HG03469 (cell line): ENCODE measurements around the gene PDE4B.

ENCODE experiments used
- ATAC-seq: cut with Tn5 transposase; IDR thresholded peaks from one replicate; pipeline ENCODE4 v1.9.1; 2021; ENCODE audit warnings: mild to moderate bottlenecking, moderate library complexity, moderate number of reproducible peaks; ENCODE audit not compliant: unreplicated experiment

PDE4B gene

DNA sequence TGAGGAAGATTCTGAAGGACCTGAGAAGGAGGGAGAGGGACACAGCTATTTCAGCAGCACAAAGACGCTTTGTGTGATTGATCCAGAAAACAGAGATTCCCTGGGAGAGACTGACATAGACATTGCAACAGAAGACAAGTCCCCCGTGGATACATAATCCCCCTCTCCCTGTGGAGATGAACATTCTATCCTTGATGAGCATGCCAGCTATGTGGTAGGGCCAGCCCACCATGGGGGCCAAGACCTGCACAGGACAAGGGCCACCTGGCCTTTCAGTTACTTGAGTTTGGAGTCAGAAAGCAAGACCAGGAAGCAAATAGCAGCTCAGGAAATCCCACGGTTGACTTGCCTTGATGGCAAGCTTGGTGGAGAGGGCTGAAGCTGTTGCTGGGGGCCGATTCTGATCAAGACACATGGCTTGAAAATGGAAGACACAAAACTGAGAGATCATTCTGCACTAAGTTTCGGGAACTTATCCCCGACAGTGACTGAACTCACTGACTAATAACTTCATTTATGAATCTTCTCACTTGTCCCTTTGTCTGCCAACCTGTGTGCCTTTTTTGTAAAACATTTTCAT lies 579.9 kb downstream of the PDE4B start:
- no peak for ATAC-seq

DNA sequence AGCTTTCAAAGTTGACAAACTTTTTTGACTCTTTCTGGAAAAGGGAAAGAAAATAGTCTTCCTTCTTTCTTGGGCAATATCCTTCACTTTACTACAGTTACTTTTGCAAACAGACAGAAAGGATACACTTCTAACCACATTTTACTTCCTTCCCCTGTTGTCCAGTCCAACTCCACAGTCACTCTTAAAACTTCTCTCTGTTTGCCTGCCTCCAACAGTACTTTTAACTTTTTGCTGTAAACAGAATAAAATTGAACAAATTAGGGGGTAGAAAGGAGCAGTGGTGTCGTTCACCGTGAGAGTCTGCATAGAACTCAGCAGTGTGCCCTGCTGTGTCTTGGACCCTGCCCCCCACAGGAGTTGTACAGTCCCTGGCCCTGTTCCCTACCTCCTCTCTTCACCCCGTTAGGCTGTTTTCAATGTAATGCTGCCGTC lies 580.5 kb downstream of the PDE4B start:
- ATAC-seq = no peak

DNA sequence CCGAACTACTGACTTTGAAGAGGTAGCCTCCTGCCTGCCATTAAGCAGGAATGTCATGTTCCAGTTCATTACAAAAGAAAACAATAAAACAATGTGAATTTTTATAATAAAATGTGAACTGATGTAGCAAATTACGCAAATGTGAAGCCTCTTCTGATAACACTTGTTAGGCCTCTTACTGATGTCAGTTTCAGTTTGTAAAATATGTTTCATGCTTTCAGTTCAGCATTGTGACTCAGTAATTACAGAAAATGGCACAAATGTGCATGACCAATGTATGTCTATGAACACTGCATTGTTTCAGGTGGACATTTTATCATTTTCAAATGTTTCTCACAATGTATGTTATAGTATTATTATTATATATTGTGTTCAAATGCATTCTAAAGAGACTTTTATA lies 581.5 kb downstream of the PDE4B start:
- ATAC-seq = peak; percentile 29

GRCh38 chr1:66374561-66375111 lies 581.9 kb downstream of the PDE4B start:
- peak; percentile 42 for ATAC-seq

DNA sequence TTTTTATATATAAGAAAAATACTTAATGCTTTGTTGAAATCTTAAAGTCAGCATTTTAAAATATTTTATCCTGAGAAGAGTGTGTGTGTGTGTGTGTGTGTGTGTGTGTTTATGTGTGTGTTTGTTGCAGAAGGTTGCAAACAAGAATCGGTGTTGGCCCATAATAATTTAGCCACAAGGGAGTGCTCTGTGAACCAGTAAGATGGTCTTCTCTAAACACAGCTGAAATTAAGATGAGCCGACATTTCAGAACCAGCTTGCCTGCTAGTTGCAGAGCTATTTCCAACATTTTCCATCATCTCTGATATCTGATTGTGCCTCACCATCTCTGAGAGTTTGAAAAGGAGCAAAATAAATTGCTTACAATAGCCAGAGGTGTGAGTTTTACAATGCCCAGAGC lies 582.4 kb downstream of the PDE4B start:
- no peak for ATAC-seq

DNA sequence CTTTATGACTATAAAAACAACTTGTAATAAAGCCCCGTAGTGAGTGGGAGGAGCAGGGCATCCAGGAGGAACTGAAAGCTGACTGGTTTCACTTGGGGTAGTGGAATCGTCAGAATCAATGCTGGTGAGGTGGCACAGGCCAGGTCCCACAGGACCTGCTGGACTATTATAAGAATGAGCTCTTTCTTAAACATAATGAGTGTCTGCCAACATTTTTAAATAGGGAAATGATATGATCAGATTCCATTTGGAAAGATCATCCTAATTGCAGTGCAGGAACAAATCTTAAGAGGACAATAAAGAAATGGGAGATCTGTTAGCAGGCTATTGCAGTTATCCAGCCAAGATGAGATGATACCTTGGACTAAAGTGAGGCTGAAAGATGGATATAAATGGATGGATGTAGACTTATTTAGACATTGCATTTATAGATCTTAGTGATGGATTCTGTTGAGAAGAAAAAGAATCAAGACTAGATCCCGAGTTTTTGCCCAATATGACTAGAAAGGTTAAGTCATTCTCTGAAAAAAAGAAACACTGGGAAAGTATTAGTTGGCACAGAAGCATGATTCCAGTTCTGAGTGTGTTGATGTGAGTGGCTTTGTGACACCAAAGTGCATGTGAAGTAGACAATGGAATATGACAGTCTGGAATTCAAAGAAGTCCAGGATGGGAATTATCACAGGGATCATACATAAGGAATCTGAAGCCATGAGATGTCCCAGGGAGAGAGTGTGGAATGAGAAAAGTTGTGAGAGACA lies 587.9 kb downstream of the PDE4B start:
- peak; percentile 96 for ATAC-seq

GRCh38 chr1:66381621-66382275 lies 589.1 kb downstream of the PDE4B start:
- ATAC-seq = no peak

GRCh38 chr1:66383168-66383567 lies 590.5 kb downstream of the PDE4B start:
- ATAC-seq = no peak

GRCh38 chr1:66383611-66384010 lies 590.9 kb downstream of the PDE4B start:
- no peak for ATAC-seq

DNA sequence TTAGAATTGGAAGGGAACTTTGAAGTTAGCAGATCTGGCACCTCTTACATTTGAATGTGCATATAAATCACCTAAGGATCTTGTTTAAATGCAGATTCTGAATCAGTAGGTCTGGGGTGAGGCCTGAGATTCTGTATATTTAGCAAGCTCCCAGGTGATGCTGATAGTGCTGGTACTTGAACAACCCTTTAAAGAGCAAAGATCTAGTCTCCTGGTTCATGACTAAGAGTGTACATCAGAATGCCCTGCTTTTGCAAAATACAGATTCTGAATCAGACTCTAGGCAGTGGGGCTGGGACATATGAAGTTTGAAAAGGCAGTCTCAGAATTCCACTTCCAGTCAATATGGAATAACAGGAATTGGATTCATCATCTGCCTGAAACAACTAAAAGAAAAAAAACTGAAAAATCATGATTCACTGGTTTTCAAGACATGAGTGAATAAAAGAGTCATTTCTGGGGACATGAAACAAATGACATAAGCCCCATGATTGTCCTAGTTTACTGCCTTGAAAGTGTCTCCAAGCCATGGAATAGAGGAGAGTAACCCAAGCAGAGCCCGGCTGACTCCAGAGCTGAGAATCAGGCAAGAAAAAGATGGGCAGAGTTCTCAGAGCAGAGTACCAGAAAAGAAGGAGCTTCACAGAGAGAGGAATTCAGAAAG lies 591.7 kb downstream of the PDE4B start:
- no peak for ATAC-seq

- ATAC-seq = no peak
These were observed 594.0 kb downstream of the PDE4B start for GRCh38 chr1:66386712-66387111.

DNA sequence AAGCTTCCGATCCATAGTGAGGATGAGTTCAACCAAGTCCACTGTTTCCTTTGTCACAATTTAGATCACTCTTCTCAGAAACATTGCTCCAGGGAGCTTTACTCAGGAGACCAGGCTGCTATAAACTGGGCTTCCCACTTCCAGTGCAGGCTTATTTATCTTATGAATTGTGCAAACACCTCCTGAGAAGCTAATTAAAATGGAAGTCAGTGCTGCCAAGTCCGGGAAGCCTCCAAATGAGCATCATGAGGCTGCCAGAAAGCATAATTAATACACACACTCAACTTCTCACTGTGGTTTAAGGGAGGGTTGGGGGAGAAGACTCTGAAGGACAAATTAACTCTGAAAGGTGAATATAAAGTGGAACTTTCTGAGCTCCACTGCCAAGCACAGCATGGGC lies 596.2 kb downstream of the PDE4B start:
- no peak for ATAC-seq

GRCh38 chr1:66393586-66394287 lies 601.0 kb downstream of the PDE4B start:
- no peak for ATAC-seq

- ATAC-seq = no peak
These were observed 601.9 kb downstream of the PDE4B start for GRCh38 chr1:66394603-66395002.

- ATAC-seq = no peak
These were observed 602.7 kb downstream of the PDE4B start for GRCh38 chr1:66395202-66396061.

DNA sequence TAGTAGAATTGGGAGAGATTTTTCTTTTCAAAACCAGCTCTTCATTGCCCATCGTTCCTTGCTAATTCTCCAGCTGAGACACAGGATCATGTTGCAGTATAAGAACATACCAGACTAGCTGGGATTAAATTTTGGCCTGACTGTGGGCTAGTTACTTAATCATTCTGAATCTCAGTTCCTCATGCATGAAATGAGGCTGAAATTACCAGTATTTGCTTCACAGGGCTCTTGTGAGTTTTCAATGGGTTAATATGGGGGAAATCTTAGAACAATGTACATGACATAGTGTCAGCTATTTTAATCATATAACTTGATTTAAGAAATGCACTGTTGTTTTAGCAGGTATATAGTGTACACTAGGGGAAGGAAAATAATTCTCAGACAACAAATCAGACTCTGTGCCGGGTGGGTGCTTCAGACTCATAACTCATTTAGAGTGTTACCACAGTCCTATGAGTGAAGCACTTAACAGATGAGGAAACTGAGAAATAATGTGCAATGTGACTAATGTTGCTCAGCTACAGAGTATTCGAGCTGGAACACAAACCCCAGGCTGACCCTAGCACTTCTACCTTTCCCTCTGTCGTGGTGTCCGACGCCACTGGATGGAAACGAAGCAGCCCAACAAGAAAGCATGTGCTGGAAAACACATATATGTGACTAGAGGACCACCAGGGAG lies 603.7 kb downstream of the PDE4B start:
- peak; percentile 39 for ATAC-seq

DNA sequence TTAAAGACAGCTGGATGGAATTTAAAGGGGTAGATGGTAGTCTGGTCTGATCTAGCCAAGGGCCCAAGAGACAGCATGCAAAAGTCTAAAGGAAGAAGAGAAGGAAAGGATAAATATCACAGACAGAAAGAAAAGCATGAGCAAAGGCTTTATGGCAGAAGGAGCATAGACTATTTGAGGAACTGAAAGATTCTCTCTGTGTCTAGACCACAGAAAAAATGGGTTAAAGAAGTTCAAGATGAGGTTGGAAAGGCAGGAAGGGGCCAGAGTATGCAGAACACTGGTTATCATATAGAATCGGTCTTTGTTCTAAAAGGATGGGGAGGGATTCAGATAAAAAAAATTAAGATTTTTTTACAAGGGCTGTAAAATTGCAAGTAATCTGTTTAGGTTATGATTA lies 604.5 kb downstream of the PDE4B start:
- ATAC-seq = peak; percentile 29

DNA sequence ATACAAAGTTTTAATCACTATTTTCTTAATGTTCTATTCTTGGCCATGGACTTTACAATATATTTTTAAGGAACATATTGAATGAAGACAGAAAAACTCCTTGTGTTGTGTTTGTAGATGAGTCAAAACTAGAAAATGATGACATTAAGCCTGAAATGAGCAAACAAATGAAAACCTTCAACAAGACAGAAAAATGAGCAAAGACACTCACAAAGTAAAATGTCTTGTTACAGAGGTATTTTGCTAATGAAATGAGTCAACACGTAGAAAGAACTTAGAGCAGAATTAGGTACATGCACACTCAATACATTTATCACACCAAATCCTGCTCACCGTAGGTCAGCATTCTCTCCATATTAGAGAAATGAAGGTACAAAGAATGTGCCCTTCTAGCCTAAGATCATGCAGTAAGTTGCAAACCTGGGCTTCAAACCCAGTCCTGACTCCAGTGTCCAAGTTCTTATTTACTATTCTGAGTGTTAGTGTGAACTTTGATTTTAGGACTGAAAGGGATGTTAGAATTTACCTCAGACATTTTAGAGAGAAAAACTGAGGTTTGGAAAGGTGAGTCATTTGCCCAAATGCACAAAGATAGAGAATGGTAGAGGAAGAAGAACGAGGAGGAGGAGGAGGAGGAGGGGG lies 607.3 kb downstream of the PDE4B start:
- peak; percentile 21 for ATAC-seq

DNA sequence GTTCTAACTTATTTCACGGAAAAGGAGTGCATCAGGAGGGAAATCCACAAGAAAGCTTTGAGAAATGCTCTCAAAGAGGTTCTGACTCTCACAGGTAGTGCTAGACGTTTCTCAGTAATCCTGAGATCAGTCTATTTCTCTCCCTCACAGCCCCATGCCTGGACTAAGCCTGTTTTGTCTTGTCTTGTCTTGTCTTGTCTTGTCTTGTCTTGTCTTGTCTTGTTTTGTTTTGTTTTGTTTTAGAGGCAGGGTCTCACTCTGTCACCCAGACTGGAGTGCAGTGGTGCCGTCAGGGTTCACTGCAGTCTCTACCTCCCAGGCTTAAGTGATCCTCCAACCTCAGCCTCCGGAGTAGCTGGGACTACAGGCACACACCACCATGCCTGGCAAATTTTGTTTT lies 608.0 kb downstream of the PDE4B start:
- ATAC-seq = no peak
